ENCODE data around the gene SBK1.
A peak's percentile ranks its signal among the peaks of the same experiment; 100 is the strongest.

Gene SBK1

GRCh38 chr16:28292731-28293600, 641 bp downstream of the SBK1 start:
- peak overlapping the region; percentile 79 for H3K4me2 ChIP-seq (ENCODE audit: low read depth, low read length, poor library complexity, severe bottlenecking)
- peak overlapping the region; percentile 67 for H2AFZ ChIP-seq (ENCODE audit: low read length)
- TF ChIP-seq EZH2phosphoT487 (IDR thresholded peaks at IDR 0.05; ENCODE audit: borderline replicate concordance) = no peak
- TF ChIP-seq, protein P1, sequence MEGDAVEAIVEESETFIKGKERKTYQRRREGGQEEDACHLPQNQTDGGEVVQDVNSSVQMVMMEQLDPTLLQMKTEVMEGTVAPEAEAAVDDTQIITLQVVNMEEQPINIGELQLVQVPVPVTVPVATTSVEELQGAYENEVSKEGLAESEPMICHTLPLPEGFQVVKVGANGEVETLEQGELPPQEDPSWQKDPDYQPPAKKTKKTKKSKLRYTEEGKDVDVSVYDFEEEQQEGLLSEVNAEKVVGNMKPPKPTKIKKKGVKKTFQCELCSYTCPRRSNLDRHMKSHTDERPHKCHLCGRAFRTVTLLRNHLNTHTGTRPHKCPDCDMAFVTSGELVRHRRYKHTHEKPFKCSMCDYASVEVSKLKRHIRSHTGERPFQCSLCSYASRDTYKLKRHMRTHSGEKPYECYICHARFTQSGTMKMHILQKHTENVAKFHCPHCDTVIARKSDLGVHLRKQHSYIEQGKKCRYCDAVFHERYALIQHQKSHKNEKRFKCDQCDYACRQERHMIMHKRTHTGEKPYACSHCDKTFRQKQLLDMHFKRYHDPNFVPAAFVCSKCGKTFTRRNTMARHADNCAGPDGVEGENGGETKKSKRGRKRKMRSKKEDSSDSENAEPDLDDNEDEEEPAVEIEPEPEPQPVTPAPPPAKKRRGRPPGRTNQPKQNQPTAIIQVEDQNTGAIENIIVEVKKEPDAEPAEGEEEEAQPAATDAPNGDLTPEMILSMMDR (conservative IDR thresholded peaks at IDR 0.05; ENCODE audit: low read length) = no peak
- H3K79me2 ChIP-seq (ENCODE audit: insufficient read depth, low read length) = peaks cover 4% of the 10 kb centered on the region; the same call in 1 of the 2 replicates
- no peaks in the 10 kb centered on the region for H4K20me1 ChIP-seq (ENCODE audit: insufficient read depth, low read length, poor library complexity, severe bottlenecking)
- no peaks in the 10 kb centered on the region for H3K9me2 ChIP-seq (replicated peaks; ENCODE audit: low read depth, low read length)
- no peaks in the 10 kb centered on the region for H3F3A ChIP-seq (ENCODE audit: low read depth)
- H3K27me3 ChIP-seq (ENCODE audit: insufficient read depth, low read length, poor library complexity, severe bottlenecking) = peaks cover 10% of the 10 kb centered on the region
- H3K9me3 ChIP-seq (ENCODE audit: insufficient read depth, low read depth, low read length) = no peaks in the 10 kb centered on the region
- peak overlapping the region; percentile 74 for H3K4me3 ChIP-seq (ENCODE audit: low read length, poor library complexity, severe bottlenecking)
- peak overlapping the region; percentile 60 for H3K9ac ChIP-seq (ENCODE audit: low read depth, low read length, poor library complexity, severe bottlenecking)
- H3K36me3 ChIP-seq (ENCODE audit: insufficient read depth, low read length) = no peaks in the 10 kb centered on the region
- peaks cover 18% of the 10 kb centered on the region for H3K4me1 ChIP-seq (ENCODE audit: insufficient read depth, low read length, poor library complexity, severe bottlenecking)

DNA sequence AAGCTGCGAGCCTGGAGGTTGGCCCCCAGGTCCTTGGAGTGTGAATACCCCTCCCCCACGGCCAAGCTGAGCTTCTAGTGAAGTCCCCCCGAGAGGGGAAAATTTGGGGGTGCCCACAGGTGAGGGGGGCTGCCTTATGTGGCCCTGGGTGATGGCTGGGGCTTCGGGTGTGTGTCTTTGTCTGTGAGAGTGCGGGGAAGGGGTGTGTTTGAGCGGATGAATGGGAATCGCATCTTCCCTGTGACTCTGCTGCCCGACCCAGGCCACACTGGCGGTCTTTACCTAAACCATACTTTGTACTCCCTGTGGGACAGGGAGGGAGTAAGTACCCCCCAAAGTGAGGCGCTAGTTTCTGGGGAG, 1.3 kb downstream of the SBK1 start:
- Histone ChIP-seq H3K79me2 (ENCODE audit: insufficient read depth, low read length) (peaks cover 4% of the 10 kb centered on the region; the same call in 1 of the 2 replicates), H3K9ac (ENCODE audit: low read depth, low read length, poor library complexity, severe bottlenecking) (peak overlapping the region; percentile 60), H3K27me3 (ENCODE audit: insufficient read depth, low read length, poor library complexity, severe bottlenecking) (peaks cover 10% of the 10 kb centered on the region), H3K4me3 (ENCODE audit: low read length, poor library complexity, severe bottlenecking) (peak overlapping the region; percentile 74), H3K9me2 (replicated peaks; ENCODE audit: low read depth, low read length) (no peaks in the 10 kb centered on the region), H3F3A (ENCODE audit: low read depth) (no peaks in the 10 kb centered on the region), H4K20me1 (ENCODE audit: insufficient read depth, low read length, poor library complexity, severe bottlenecking) (no peaks in the 10 kb centered on the region), H3K4me2 (ENCODE audit: low read depth, low read length, poor library complexity, severe bottlenecking) (peak overlapping the region; percentile 79), H3K4me1 (ENCODE audit: insufficient read depth, low read length, poor library complexity, severe bottlenecking) (peaks cover 18% of the 10 kb centered on the region), H2AFZ (ENCODE audit: low read length) (peak overlapping the region; percentile 67; the same call in 1 of the 2 replicates), H3K36me3 (ENCODE audit: insufficient read depth, low read length) (no peaks in the 10 kb centered on the region), H3K9me3 (ENCODE audit: insufficient read depth, low read depth, low read length) (no peaks in the 10 kb centered on the region)
- TF ChIP-seq, protein P1 (conservative IDR thresholded peaks at IDR 0.05; ENCODE audit: low read length) = no peak
- no peak for TF ChIP-seq EZH2phosphoT487 (IDR thresholded peaks at IDR 0.05; ENCODE audit: borderline replicate concordance)

DNA sequence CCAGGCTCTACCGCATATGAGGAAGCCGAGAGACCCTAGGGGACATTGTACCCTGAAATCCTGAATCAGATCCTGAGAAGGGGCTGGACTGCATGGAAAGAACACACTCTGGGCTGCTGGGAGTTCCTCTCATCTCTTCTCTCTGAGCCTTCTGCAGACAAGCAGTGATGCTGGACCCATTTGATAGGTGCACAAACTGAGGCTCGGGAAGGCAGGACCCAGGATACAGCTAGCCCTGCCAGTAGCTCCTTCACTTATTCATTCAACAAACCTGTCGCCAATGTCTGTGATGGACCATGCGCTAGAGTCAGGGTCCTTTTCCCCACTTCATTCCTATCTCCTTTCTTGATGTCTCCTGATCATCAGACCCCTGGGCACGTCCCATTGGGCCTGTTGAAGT, 1.9 kb downstream of the SBK1 start:
- no peak for TF ChIP-seq EZH2phosphoT487 (IDR thresholded peaks at IDR 0.05; ENCODE audit: borderline replicate concordance)
- TF ChIP-seq, protein P1 (conservative IDR thresholded peaks at IDR 0.05; ENCODE audit: low read length) = no peak
- no peak overlapping the region for H2AFZ ChIP-seq (ENCODE audit: low read length)
- no peaks in the 10 kb centered on the region for H3K9me3 ChIP-seq (ENCODE audit: insufficient read depth, low read depth, low read length)
- H3K4me2 ChIP-seq (ENCODE audit: low read depth, low read length, poor library complexity, severe bottlenecking) = no peak overlapping the region
- H3K9me2 ChIP-seq (replicated peaks; ENCODE audit: low read depth, low read length) = no peaks in the 10 kb centered on the region
- peaks cover 18% of the 10 kb centered on the region for H3K4me1 ChIP-seq (ENCODE audit: insufficient read depth, low read length, poor library complexity, severe bottlenecking)
- no peak overlapping the region for H3K9ac ChIP-seq (ENCODE audit: low read depth, low read length, poor library complexity, severe bottlenecking)
- H4K20me1 ChIP-seq (ENCODE audit: insufficient read depth, low read length, poor library complexity, severe bottlenecking) = no peaks in the 10 kb centered on the region
- H3F3A ChIP-seq (ENCODE audit: low read depth) = no peaks in the 10 kb centered on the region
- H3K79me2 ChIP-seq (ENCODE audit: insufficient read depth, low read length) = peaks cover 4% of the 10 kb centered on the region; the same call in 1 of the 2 replicates
- no peak overlapping the region for H3K4me3 ChIP-seq (ENCODE audit: low read length, poor library complexity, severe bottlenecking)
- no peaks in the 10 kb centered on the region for H3K36me3 ChIP-seq (ENCODE audit: insufficient read depth, low read length)
- H3K27me3 ChIP-seq (ENCODE audit: insufficient read depth, low read length, poor library complexity, severe bottlenecking) = peaks cover 10% of the 10 kb centered on the region
